Right lung (tissue), 5 donors: ENCODE measurements around the gene FAM227A. TPM values are rescaled to one million over a fixed set of nuclear protein-coding genes. Genes with fewer than 3 reads are reported as not detected.
A peak's percentile ranks its signal among the peaks of the same experiment; 100 is the strongest.
"Not testable (repeated sequence)": the region's sequence is repeated elsewhere in the genome, so short reads cannot be mapped to it uniquely, and the experiment has no call there.

ENCODE experiments used
- DNase-seq, 2 donors: peaks; one replicate each; pipeline ENCODE4 v3.0.0-alpha.2; 2013
- polyA plus RNA-seq, 5 donors: library from polyadenylated mRNA; unstranded; fragments of 120-200 nt; gene quantifications; one replicate each; pipeline versions ENCODE4 v1.2.1 to v1.2.3, GENCODE V29; 2013; ENCODE audit warnings: inconsistent platforms in 1 of 5, low replicate concordance in 1 of 5; ENCODE audit not compliant: insufficient read length in 5 of 5, insufficient read depth in 1 of 5

The FAM227A gene
- polyA plus RNA-seq, 5 donors = 4.5 to 7.1 (median 5.6) TPM

GRCh38 chr22:38612217-38613006 is 43.8 kb downstream of the FAM227A start:
- no peak for DNase-seq

GRCh38 chr22:38611559-38611958 is 44.6 kb downstream of the FAM227A start:
- no peak for DNase-seq

- DNase-seq = no peak
Measured at GRCh38 chr22:38610234-38610633, 46.0 kb downstream of the FAM227A start.

- no peak for DNase-seq
Measured at GRCh38 chr22:38608992-38609750, 47.0 kb downstream of the FAM227A start.

GRCh38 chr22:38607680-38608079 is 48.5 kb downstream of the FAM227A start:
- no peak for DNase-seq

GRCh38 chr22:38602166-38602565 is 54.0 kb downstream of the FAM227A start:
- DNase-seq = no peak

GRCh38 chr22:38601221-38601764 is 54.9 kb downstream of the FAM227A start:
- DNase-seq = no peak

- DNase-seq = no peak
Measured at GRCh38 chr22:38599466-38599865, 56.7 kb downstream of the FAM227A start.

- not testable (repeated sequence) for DNase-seq
Measured at GRCh38 chr22:38582923-38583322, 73.3 kb downstream of the FAM227A start.

- no peak for DNase-seq
Measured at GRCh38 chr22:38578505-38578904, 77.7 kb downstream of the FAM227A start.

- DNase-seq = peak; percentile 27 to 39
Measured at GRCh38 chr22:38572065-38572464, 84.1 kb downstream of the FAM227A start.

GRCh38 chr22:38570779-38571364 is 85.3 kb downstream of the FAM227A start:
- no peak for DNase-seq

- DNase-seq = peak; percentile 94 to 95
Measured at GRCh38 chr22:38569972-38570778, 86.0 kb downstream of the FAM227A start, which contains the start of gene DMC1. Gene DMC1 (minus strand): TSS chr22:38570183. CDS start chr22:38568256, 1,927 bp downstream.

GRCh38 chr22:38569181-38569971 is 86.8 kb downstream of the FAM227A start:
- DNase-seq = peak in 1 of 2 donors; percentile 3

GRCh38 chr22:38567531-38568285 is 88.5 kb downstream of the FAM227A start:
- peak in 1 of 2 donors; percentile 5 for DNase-seq

GRCh38 chr22:38566726-38567504 is 89.3 kb downstream of the FAM227A start:
- DNase-seq = no peak

GRCh38 chr22:38565441-38565840 is 90.8 kb downstream of the FAM227A start:
- no peak for DNase-seq

- DNase-seq = no peak
Measured at GRCh38 chr22:38564669-38565068, 91.5 kb downstream of the FAM227A start.

GRCh38 chr22:38554281-38554680 is 101.9 kb downstream of the FAM227A start:
- no peak for DNase-seq
